Skeletal muscle satellite cell (primary cell): ENCODE results near the gene SEC16B.

ENCODE experiments used
- H3K27me3 ChIP-seq: 2 replicates; pipeline ENCODE4 v1.7.0; 2013; ENCODE audit warnings: low read length; ENCODE audit not compliant: control insufficient read depth, insufficient read depth
- H3K36me3 ChIP-seq: 2 replicates; pipeline ENCODE4 v1.7.0; 2013; ENCODE audit warnings: mild to moderate bottlenecking, control low read depth, low read length; ENCODE audit not compliant: insufficient read depth
- H3K4me1 ChIP-seq: 2 replicates; pipeline ENCODE4 v1.7.0; 2013; ENCODE audit warnings: low read length; ENCODE audit not compliant: control insufficient read depth, insufficient read depth
- H3K4me2 ChIP-seq: 2 replicates; pipeline ENCODE4 v1.7.0; 2013; ENCODE audit warnings: mild to moderate bottlenecking, low read length
- H3K4me3 ChIP-seq: 2 replicates; pipeline ENCODE4 v1.7.0; 2013; ENCODE audit warnings: low read length
- H3K9ac ChIP-seq: 2 replicates; pipeline ENCODE4 v1.7.0; 2013; ENCODE audit warnings: mild to moderate bottlenecking, low read depth, low read length, moderate library complexity
- H3K9me3 ChIP-seq: replicated peaks from 2 replicates; pipeline ENCODE4 v1.7.0; 2013; ENCODE audit warnings: mild to moderate bottlenecking, control low read depth, low read length

Gene SEC16B

DNA sequence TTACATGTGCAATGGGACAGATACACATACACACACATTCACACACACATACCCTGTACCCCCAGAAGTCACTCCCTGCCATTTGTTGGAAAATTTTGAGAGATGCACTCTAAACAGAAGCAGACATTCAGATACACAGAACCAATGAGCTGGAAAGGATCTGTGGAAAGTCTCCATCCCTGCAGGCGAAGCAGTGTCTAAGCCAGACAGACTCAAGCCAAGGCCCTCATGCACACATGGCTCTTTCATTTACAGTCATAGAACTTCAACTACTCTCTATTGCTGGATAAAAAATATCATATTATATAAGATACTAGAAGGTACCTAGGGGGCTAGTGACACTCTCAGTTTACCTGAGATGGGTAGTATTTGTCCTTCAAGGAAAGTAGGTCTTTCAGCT lies 7.3 kb upstream of the SEC16B start:
- Histone ChIP-seq H3K9me3 (no peaks in the 10 kb centered on the region), H3K36me3 (no peaks in the 10 kb centered on the region), H3K4me1 (peaks cover 20% of the 10 kb centered on the region), H3K4me2 (no peak overlapping the region), H3K4me3 (no peak overlapping the region), H3K9ac (no peak overlapping the region), H3K27me3 (no peaks in the 10 kb centered on the region)

GRCh38 chr1:177976596-177976995 lies 6.7 kb upstream of the SEC16B start:
- peaks cover 20% of the 10 kb centered on the region for H3K4me1 ChIP-seq
- no peak overlapping the region for H3K4me2 ChIP-seq
- H3K27me3 ChIP-seq = no peaks in the 10 kb centered on the region
- no peak overlapping the region for H3K9ac ChIP-seq
- H3K36me3 ChIP-seq = no peaks in the 10 kb centered on the region
- no peak overlapping the region for H3K4me3 ChIP-seq
- H3K9me3 ChIP-seq = no peaks in the 10 kb centered on the region

GRCh38 chr1:177975588-177976495 lies 6.0 kb upstream of the SEC16B start:
- peaks cover 20% of the 10 kb centered on the region for H3K4me1 ChIP-seq
- peak overlapping the region; percentile 45 for H3K4me2 ChIP-seq
- H3K36me3 ChIP-seq = no peaks in the 10 kb centered on the region
- no peaks in the 10 kb centered on the region for H3K9me3 ChIP-seq
- H3K27me3 ChIP-seq = no peaks in the 10 kb centered on the region
- H3K9ac ChIP-seq = no peak overlapping the region
- peak overlapping the region; percentile 1 for H3K4me3 ChIP-seq

DNA sequence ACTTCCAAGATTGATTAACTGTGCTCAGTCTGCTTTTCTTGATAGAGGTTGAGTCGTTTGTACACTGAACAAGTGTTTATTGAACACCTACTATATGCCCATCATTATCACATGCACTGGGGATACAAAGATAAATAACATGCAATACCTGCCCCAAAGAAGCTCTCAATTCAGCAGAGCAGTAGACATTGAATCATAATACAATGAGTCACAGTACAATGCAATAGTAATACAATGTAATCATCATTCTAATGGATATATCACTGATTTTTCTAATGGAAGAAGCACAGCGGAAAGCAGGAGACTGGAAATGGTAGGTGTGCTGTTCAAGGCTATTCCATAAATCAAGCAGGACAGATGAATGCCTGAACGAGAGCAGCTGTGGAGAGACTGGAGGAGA lies 3.7 kb upstream of the SEC16B start:
- no peak overlapping the region for H3K9ac ChIP-seq
- no peak overlapping the region for H3K4me2 ChIP-seq
- H3K27me3 ChIP-seq = no peaks in the 10 kb centered on the region
- H3K4me1 ChIP-seq = peaks cover 24% of the 10 kb centered on the region
- no peak overlapping the region for H3K4me3 ChIP-seq
- H3K9me3 ChIP-seq = no peaks in the 10 kb centered on the region
- H3K36me3 ChIP-seq = no peaks in the 10 kb centered on the region

GRCh38 chr1:177969109-177969508 lies 749 bp downstream of the SEC16B start:
- Histone ChIP-seq H3K9ac (no peak overlapping the region), H3K27me3 (no peaks in the 10 kb centered on the region), H3K36me3 (no peaks in the 10 kb centered on the region), H3K4me1 (peaks cover 3% of the 10 kb centered on the region), H3K9me3 (no peaks in the 10 kb centered on the region), H3K4me2 (peak overlapping the region; percentile 34), H3K4me3 (no peak overlapping the region)

DNA sequence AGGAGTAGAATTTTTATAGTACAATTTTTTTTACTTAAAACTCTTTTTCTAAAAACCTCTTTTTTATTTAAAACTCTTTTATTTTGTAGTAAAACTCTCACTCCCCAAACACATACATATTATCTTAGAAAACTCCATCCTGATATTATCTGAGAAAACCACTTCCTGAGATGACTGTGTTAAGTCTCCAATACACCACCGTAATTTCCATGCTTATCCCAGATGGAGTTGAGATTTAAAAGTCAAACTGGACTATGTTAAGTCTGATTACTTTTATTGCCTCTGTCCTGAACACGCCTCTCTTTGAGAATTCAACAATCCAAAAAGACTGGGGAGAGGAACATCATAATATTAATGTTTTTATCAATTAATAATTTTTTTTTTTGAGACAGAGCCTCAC lies 3.7 kb downstream of the SEC16B start:
- H3K9me3 ChIP-seq = no peaks in the 10 kb centered on the region
- no peak overlapping the region for H3K4me3 ChIP-seq
- no peaks in the 10 kb centered on the region for H3K36me3 ChIP-seq
- H3K27me3 ChIP-seq = no peaks in the 10 kb centered on the region
- no peak overlapping the region for H3K4me2 ChIP-seq
- no peak overlapping the region for H3K9ac ChIP-seq
- H3K4me1 ChIP-seq = peaks cover 3% of the 10 kb centered on the region

DNA sequence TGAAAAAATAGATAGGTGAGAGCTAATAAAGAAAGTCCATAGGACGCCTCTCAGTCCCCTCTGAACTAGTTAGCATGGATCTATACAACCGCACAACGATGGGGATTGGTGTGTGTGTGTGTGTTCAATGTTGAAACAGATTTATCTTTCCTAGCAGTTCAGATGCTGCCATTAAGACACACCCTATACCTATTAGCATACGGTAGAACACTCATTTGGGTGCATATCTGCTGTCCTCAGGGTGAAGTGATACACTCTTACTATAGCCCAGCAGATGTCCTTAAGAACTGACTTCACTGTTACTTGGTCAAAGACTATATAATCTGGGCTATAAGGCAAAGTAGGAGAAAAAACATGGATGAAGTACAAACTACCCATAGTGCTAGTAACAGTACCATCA lies 4.6 kb downstream of the SEC16B start:
- no peak overlapping the region for H3K9ac ChIP-seq
- no peak overlapping the region for H3K4me3 ChIP-seq
- H3K27me3 ChIP-seq = no peaks in the 10 kb centered on the region
- peaks cover 3% of the 10 kb centered on the region for H3K4me1 ChIP-seq
- no peaks in the 10 kb centered on the region for H3K9me3 ChIP-seq
- H3K36me3 ChIP-seq = no peaks in the 10 kb centered on the region
- H3K4me2 ChIP-seq = no peak overlapping the region

GRCh38 chr1:177964336-177964735 lies 5.5 kb downstream of the SEC16B start:
- peaks cover 2% of the 10 kb centered on the region for H3K4me1 ChIP-seq
- no peak overlapping the region for H3K4me2 ChIP-seq
- H3K9me3 ChIP-seq = no peaks in the 10 kb centered on the region
- no peak overlapping the region for H3K4me3 ChIP-seq
- H3K27me3 ChIP-seq = no peaks in the 10 kb centered on the region
- H3K9ac ChIP-seq = no peak overlapping the region
- no peaks in the 10 kb centered on the region for H3K36me3 ChIP-seq

DNA sequence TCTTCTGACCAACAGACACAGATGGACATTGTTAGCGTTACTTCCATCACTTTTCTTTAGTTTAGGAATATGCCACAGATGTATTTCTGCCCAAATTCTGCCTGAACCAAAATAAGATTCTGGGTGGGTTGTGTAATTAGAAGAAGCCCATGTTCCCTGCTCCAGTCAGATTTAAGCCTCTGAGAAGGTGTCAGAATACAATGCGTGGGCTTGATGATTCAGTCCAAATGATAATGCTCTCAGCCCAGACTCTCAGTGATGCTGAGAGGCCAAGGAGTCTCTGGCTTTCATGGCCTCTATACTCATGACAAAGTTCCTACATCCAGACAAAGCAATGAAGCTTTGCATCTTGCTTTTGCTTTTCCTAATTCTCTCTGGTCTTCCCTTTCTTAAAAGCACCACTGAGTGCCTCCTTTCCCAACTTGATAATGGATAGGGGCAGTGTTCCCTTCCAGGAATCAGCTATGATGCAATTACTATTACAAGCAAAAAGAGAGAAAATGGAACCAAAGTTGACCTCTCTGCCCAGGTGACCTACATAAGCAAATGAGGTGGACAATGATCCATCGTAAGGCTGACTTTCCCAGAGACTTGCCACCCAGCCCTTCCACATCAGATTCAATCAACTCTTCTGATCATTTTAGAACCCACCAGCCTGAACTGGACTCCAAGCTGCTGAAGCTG lies 8.8 kb downstream of the SEC16B start:
- Histone ChIP-seq H3K27me3 (no peaks in the 10 kb centered on the region), H3K9ac (no peak overlapping the region), H3K4me1 (no peaks in the 10 kb centered on the region), H3K4me3 (no peak overlapping the region), H3K36me3 (no peaks in the 10 kb centered on the region), H3K4me2 (no peak overlapping the region), H3K9me3 (no peaks in the 10 kb centered on the region)

GRCh38 chr1:177959811-177960515 lies 9.9 kb downstream of the SEC16B start:
- H3K9ac ChIP-seq = no peak overlapping the region
- no peaks in the 10 kb centered on the region for H3K4me1 ChIP-seq
- H3K9me3 ChIP-seq = no peaks in the 10 kb centered on the region
- H3K36me3 ChIP-seq = no peaks in the 10 kb centered on the region
- H3K27me3 ChIP-seq = no peaks in the 10 kb centered on the region
- H3K4me2 ChIP-seq = no peak overlapping the region
- no peak overlapping the region for H3K4me3 ChIP-seq

GRCh38 chr1:177958092-177958491 lies 11.8 kb downstream of the SEC16B start:
- Histone ChIP-seq H3K36me3 (no peaks in the 10 kb centered on the region), H3K9ac (no peak overlapping the region), H3K4me1 (no peaks in the 10 kb centered on the region), H3K4me3 (no peak overlapping the region), H3K4me2 (no peak overlapping the region), H3K9me3 (no peaks in the 10 kb centered on the region), H3K27me3 (no peaks in the 10 kb centered on the region)
